Ishikawa (cell line): ENCODE data around the gene ADGRG6.

Experiments used
- CREB1 ChIP-seq: IDR thresholded peaks from 2 replicates; pipeline ENCODE4 v1.6.1; 2012; ENCODE audit warnings: low read depth
- MAX ChIP-seq: IDR thresholded peaks from 2 replicates; pipeline ENCODE4 v1.6.1; 2012
- RAD21 ChIP-seq: IDR thresholded peaks from 2 replicates; pipeline ENCODE4 v1.6.1; 2012; ENCODE audit warnings: low read depth

GRCh38 chr6:142469220-142469619, 167.4 kb downstream of the ADGRG6 start:
- TF ChIP-seq RAD21 (no peak), CREB1 (no peak), MAX (no peak)
